Keratinocyte (primary cell): Measurements from ENCODE around the gene PDS5B.

ENCODE experiments used
- EZH2 ChIP-seq: IDR thresholded peaks from one replicate; pipeline ENCODE4 v1.6.1; 2012; ENCODE audit warnings: inconsistent platforms, mild to moderate bottlenecking, low read length, moderate library complexity
- TF ChIP-seq, protein P1 (sequence below), 3 experiments: IDR thresholded peaks in 1 of 3; conservative IDR thresholded peaks in 1 of 3; optimal IDR thresholded peaks in 1 of 3; 2 replicates in 2 of 3; 3 replicates in 1 of 3; pipeline versions ENCODE3 to v1.5.1; 2011; ENCODE audit warnings: low read length in 3 of 3, mild to moderate bottlenecking in 3 of 3, moderate library complexity in 2 of 3, control low read depth in 1 of 3, inconsistent platforms in 1 of 3; ENCODE audit not compliant: insufficient read depth in 2 of 3; ENCODE audit errors: extremely low read depth in 1 of 3

DNA sequence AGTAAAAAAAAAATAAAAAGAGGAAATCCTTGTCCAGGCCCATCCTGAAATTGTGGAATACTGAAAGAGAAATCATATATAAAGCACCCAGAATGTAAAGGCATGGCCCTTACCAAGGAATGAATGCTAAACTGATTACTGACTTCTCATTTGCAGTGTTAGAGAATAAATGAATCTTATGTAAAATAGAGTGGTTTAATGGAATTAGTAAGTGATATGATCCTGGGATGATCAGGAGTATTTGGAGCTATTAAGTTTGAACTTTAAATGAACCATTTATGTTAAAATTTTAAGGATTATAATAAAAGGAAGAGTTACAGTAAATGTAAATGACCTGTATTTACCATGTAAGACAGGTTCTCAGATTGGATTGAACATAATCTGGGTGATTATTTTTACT lies 75.4 kb downstream of the PDS5B start:
- no peak for TF ChIP-seq EZH2
- TF ChIP-seq, protein P1, sequence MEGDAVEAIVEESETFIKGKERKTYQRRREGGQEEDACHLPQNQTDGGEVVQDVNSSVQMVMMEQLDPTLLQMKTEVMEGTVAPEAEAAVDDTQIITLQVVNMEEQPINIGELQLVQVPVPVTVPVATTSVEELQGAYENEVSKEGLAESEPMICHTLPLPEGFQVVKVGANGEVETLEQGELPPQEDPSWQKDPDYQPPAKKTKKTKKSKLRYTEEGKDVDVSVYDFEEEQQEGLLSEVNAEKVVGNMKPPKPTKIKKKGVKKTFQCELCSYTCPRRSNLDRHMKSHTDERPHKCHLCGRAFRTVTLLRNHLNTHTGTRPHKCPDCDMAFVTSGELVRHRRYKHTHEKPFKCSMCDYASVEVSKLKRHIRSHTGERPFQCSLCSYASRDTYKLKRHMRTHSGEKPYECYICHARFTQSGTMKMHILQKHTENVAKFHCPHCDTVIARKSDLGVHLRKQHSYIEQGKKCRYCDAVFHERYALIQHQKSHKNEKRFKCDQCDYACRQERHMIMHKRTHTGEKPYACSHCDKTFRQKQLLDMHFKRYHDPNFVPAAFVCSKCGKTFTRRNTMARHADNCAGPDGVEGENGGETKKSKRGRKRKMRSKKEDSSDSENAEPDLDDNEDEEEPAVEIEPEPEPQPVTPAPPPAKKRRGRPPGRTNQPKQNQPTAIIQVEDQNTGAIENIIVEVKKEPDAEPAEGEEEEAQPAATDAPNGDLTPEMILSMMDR (optimal IDR thresholded peaks at IDR 0.05 in 1 of 3, IDR thresholded peaks at IDR 0.05 in 1 of 3, conservative IDR thresholded peaks at IDR 0.05 in 1 of 3; ENCODE audit: extremely low read depth in 1 of 3, insufficient read depth in 2 of 3, low read length in 3 of 3): no peak
